ENCODE results near the gene CHST12. TPM values are rescaled to one million over a fixed set of nuclear protein-coding genes. Genes with fewer than 3 reads are reported as not detected.
"Not testable (repeated sequence)": the region's sequence is repeated elsewhere in the genome, so short reads cannot be mapped to it uniquely, and the experiment has no call there.

Gene CHST12
- total RNA-seq, 2 experiments from 2014 or later, result 49.5 to 51.1 TPM

DNA sequence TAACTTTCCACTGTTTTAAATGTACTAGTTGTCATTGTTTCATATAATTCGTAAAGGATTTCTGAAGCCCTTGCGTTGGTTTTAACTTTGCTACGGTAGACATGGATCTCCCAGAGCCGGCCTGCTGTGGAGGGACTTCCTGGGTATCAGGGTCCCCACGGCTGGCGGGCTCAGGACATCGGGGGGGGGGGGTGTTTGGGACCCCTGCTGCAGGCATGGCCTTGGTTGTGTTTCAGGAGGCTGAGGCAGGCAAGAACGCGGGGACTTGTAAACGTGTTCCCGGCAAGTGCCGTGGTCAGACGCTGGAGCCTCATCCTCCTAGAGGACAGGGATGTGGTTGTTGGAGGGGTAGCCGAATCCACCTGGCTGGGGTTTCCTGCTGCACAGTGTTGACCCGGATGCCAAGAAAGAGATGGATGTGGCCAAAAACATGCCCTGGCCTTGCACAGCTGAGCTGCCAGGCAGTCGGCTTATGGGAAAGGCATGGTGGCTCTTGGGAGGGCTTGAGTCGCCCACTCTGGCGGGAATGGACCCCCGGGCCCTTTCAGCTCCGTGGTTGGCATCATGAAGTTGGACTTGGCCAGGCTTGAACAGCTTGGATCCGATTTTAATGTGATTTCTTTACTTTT, 21.4 kb upstream of the CHST12 start:
- no peaks in the 10 kb centered on the region for H3K9me3 Mint-ChIP-seq

DNA sequence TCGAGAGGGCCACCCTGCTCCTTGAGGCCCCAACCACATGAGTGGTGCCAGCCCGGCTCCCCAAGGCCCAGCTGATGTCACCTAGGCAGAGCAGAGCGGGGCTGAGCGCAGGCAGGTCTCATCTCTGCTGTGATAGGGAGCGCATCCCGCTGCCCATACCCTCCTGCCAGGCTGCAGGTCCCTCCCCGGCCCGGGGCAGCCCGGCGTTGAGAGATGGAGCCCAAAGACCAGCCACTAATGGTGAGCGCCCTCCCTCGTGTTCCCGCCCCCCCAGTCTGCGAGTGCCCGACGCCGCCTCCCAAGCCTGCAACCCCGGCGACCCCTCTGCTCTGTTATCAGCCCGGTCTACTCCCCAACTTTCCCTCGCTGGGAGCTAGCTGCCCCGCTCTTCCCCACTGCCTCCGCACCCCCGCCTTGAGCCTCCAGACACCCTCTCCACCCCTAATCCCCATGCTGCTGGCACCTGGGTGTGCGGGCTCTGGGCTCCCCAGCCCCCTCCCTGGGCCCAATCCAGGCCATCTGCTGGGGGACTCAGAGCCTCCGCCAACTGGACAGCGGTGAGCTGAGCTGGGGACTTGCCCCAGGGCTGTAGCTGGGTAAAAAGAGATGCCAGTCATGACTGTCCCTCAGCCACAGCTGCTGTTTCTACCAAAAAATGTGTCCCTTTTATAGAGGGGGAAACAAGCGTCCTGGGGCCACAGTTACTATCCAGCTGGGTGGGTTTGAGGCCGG, 19.7 kb upstream of the CHST12 start:
- no peak for ATAC-seq (ENCODE audit: low read depth)
- H3K27ac Mint-ChIP-seq, result no peak overlapping the region
- no peaks in the 10 kb centered on the region for H3K4me1 Mint-ChIP-seq
- DNase-seq, result no peak
- no peaks in the 10 kb centered on the region for H3K9me3 Mint-ChIP-seq
- POLR2A ChIA-PET, result no interaction called here
- peaks cover 11% of the 10 kb centered on the region for H3K36me3 Mint-ChIP-seq
- no peak overlapping the region for H3K4me3 Mint-ChIP-seq
- no peaks in the 10 kb centered on the region for H3K27me3 Mint-ChIP-seq

More for the DNA sequence above, 21.4 kb upstream of the CHST12 start:
- Mint-ChIP-seq H3K27me3 (no peaks in the 10 kb centered on the region), H3K36me3 (peaks cover 20% of the 10 kb centered on the region), H3K27ac (no peak overlapping the region), H3K4me3 (no peak overlapping the region), H3K4me1 (peaks cover 4% of the 10 kb centered on the region)
- DNase-seq (no peak), ATAC-seq (ENCODE audit: low read depth) (no peak)
- POLR2A ChIA-PET, result interaction anchor here (0.7 kb wide), 1 partner anchor 65 kb away, joined by 4 read pairs; no protein-coding TSS in a partner anchor

DNA sequence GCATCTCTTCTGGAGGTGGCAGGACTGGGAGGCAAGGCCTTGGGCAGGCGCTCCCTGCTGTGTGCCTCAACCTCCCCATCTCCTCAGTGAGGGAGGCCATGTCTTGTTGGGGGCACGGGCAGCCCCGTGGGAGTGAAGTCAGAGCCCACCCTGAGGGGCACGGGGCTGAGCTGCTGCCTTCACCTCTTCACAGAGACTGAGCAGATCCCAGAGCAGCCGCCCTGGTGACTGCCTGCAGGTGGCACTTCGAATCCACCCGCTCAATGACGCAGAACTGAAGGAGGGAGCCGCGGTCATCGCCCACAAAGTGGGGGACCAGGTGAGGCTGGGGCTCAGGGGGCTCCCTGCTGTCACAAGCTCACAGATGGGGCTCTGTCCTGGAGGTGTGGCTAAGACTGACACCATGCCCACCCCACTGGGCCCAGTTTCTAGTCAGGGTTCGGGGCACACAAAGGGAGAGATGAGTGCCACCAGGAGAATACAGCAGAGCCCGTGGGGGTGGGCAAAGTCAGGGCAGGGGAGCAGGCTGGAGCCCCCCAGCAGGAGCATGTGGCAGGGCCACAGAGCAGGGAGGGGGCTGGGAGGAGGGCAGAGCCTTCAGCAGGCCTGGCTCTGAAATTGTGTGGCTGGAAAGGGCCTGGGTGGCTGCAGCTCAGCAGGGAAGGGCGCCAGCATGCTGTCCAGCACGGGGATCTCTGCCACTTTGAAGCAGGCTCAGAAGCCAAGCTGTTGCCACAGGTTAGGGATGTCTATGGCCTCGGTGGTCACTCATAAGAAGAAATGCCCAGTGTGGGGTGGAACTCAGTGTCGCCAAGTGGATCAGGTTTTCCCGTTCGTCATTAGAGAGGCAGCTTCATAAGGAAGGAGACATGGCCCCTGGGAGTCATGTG, 18.8 kb upstream of the CHST12 start:
- Mint-ChIP-seq H3K27me3 (no peaks in the 10 kb centered on the region), H3K9me3 (no peaks in the 10 kb centered on the region), H3K4me1 (no peaks in the 10 kb centered on the region), H3K36me3 (peaks cover 8% of the 10 kb centered on the region), H3K4me3 (no peak overlapping the region), H3K27ac (peak overlapping the region; percentile 38)
- POLR2A ChIA-PET, result interaction anchor here (0.8 kb wide), 1 partner anchor 30 kb away, joined by 3 read pairs; no protein-coding TSS in a partner anchor
- ATAC-seq (ENCODE audit: low read depth) (peak; percentile 11), DNase-seq (no peak)

DNA sequence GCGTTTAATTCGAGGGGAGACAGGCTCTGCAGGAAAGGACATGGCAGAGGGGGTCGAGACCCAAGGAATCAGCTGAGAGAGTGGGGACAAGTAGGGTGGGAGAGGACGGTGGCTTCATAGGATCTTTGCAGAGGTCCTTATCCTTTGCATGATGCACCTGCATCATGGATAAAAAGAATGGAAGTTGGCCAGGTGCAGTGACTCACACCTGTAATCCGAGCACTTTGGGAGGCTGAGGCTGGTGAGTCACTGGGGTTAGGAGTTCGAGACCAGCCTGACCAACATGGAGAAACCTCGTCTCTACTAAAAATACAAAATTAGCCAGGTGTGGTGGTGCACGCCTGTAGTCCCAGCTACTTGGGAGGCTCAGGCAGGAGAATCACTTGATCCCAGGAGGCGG, 17.3 kb upstream of the CHST12 start:
- H3K36me3 Mint-ChIP-seq; ATAC-seq (ENCODE audit: low read depth); H3K9me3 Mint-ChIP-seq; POLR2A ChIA-PET; DNase-seq; H3K27ac Mint-ChIP-seq; H3K4me1 Mint-ChIP-seq; H3K27me3 Mint-ChIP-seq; H3K4me3 Mint-ChIP-seq: not testable (repeated sequence)

DNA sequence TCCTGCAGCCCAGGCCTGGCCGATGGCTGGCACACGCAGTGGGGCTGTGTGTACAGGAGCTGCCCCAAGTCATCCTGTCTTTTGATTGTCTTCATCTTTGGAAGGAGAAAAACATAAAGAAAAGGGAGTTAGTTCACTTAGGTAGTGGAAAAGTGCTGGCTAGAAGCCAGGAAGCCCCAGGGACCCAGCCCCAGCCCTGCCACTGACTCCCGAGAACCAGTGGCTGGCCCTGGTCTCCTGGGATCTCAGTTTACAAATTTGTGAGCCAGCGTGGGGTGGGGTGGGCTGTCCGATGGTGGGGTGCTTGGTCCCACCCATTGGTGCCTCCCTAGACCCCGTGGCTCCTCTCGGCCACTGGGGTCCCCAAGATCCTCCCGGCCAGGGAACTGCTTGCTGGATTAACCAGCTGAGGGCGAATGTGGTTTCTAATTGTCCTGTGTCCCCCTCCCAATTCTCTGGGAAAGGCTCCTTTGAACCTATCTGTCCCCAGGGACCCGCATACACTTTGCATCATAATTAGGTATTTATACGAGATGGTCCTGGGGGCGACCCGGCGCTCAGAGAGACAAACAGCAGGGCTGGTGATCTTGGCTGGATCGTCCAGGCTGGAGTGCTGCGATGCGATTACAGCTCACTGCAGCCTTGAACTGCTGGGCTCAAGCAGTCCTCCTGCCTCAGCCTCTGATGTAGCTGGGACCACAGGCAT, 16.3 kb upstream of the CHST12 start:
- Mint-ChIP-seq H3K4me3 (no peak overlapping the region), H3K27ac (no peak overlapping the region), H3K9me3 (no peaks in the 10 kb centered on the region), H3K27me3 (no peaks in the 10 kb centered on the region), H3K36me3 (peaks cover 7% of the 10 kb centered on the region), H3K4me1 (no peaks in the 10 kb centered on the region)
- ATAC-seq (ENCODE audit: low read depth) (no peak), DNase-seq (no peak)
- POLR2A ChIA-PET, result interaction anchor here (0.6 kb wide), 1 partner anchor 40 kb away, joined by 3 read pairs; no protein-coding TSS in a partner anchor

DNA sequence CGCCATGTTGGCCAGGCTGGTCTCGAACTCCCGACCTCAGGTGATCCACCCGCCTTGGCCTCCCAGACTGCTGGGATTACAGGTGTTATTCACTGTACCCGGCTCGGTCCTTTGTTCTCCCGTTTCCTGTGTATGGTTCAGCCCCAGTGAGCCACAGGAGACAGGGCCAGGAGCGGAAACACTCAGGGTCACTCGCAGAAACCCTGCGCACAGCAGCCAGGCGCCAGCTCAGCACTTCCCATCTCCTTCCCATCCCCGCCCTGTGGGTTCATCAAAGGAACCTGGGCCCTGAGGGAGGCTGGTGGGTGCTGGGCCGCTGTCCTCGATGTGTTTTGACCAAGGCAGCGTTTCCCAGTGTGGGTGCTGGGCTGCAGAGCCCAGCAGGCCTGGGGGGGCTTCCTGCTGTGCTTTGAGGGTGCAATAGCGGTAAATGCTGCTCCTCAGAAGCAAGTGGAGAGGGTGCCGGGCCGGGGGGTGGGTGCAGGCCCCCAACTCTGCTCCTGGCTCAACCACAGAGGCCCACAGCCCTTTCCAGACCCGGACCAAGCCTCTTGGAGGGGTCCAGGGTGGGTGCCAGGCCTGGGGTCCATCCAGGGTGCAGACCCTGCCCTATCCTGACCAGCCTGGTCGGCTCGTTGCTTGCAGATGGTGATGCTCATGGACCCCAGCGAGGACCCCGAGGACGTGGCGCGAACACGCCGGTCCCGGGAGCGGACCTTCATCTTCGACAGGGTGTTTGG, 15.3 kb upstream of the CHST12 start:
- ATAC-seq (ENCODE audit: low read depth), result no peak
- no peak for DNase-seq
- Mint-ChIP-seq H3K9me3 (no peaks in the 10 kb centered on the region), H3K4me3 (no peak overlapping the region), H3K27me3 (no peaks in the 10 kb centered on the region), H3K4me1 (no peaks in the 10 kb centered on the region), H3K27ac (no peak overlapping the region), H3K36me3 (peaks cover 7% of the 10 kb centered on the region)
- POLR2A ChIA-PET, result no interaction called here

DNA sequence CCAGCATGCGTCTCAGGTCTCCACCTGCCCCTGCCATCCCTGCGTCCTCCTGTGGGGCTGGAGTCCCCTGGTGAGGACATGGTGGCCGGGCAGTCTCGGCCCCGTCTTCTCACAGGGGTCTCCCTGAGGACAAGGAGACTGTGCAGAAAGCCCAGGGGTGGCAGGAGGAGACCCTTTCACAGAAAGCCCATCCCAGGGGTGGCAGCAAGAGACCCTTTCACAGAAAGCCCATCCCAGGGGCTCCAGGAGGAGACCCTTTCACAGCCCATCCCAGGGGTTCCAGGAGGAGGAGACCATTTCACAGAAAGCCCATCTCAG, 14.8 kb upstream of the CHST12 start:
- Mint-ChIP-seq H3K36me3 (peaks cover 7% of the 10 kb centered on the region), H3K4me3 (no peak overlapping the region), H3K4me1 (no peaks in the 10 kb centered on the region), H3K27me3 (no peaks in the 10 kb centered on the region), H3K27ac (no peak overlapping the region), H3K9me3 (no peaks in the 10 kb centered on the region)
- DNase-seq (no peak), ATAC-seq (ENCODE audit: low read depth) (no peak)
- POLR2A ChIA-PET, result no interaction called here

DNA sequence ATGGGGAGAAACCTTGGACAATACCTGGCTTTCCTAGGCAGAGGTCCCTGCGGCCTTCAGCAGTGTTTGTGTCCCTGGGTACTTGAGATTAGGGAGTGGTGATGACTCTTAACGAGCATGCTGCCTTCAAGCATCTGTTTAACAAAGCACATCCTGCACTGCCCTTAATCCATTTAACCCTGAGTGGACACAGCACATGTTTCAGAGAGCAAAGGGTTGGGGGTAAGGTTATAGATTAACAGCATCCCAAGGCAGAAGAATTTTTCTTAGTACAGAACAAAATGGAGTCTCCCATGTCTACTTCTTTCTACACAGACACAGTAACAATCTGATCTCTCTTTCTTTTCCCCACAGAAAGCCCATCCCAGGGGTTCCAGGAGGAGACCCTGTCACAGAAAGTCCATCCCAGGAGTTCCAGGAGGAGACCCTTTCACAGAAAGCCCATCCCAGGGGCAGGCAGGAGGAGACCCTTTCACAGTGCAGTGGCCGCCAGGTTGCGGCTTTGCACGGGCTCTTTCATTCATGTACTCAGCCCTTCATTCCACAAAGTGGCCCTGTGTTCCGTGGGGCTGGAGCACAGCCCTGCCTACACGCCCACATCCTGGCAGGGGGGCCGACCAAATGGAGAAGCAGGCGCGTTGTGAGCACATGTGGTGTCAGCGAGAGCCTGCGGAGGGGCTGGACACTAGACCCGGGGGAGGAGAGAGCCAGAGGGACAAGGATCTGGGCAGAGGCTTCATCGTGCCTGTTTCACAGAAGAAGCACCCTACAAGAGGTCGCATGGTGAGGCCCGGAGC, 13.2 kb upstream of the CHST12 start:
- H3K36me3 Mint-ChIP-seq; ATAC-seq (ENCODE audit: low read depth); H3K9me3 Mint-ChIP-seq; H3K27me3 Mint-ChIP-seq; POLR2A ChIA-PET; DNase-seq; H3K27ac Mint-ChIP-seq; H3K4me3 Mint-ChIP-seq; H3K4me1 Mint-ChIP-seq: not testable (repeated sequence)

DNA sequence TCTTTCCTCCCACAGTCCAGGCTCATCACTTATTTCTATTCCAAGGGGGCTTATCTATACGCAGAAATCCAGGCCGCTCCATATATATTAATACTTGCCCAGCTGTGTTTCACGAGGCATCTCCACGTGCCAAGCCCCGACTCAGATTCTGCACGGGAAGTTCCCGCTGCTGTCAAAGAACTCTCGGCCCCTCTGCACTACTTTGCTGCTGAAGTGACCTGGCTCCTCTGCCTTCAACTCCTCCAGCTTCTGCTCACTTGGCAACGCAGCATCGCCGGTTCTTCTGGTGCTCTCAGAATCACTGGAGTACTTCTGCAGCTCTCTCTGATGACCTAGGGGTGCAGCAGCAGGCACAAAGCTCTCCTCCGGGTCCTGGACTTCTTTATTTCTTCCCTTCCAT, 9.7 kb upstream of the CHST12 start:
- POLR2A ChIA-PET, result interaction anchor here (1.0 to 1.4 kb wide), 2 partner anchors 9 to 11 kb away, joined by 3 to 4 read pairs; partner anchors contain the start of gene CHST12
- Mint-ChIP-seq H3K27me3 (no peaks in the 10 kb centered on the region), H3K27ac (no peak overlapping the region), H3K9me3 (peaks cover 2% of the 10 kb centered on the region), H3K4me1 (peaks cover 6% of the 10 kb centered on the region), H3K4me3 (no peak overlapping the region), H3K36me3 (peaks cover 7% of the 10 kb centered on the region)
- no peak for DNase-seq
- no peak for ATAC-seq (ENCODE audit: low read depth)

DNA sequence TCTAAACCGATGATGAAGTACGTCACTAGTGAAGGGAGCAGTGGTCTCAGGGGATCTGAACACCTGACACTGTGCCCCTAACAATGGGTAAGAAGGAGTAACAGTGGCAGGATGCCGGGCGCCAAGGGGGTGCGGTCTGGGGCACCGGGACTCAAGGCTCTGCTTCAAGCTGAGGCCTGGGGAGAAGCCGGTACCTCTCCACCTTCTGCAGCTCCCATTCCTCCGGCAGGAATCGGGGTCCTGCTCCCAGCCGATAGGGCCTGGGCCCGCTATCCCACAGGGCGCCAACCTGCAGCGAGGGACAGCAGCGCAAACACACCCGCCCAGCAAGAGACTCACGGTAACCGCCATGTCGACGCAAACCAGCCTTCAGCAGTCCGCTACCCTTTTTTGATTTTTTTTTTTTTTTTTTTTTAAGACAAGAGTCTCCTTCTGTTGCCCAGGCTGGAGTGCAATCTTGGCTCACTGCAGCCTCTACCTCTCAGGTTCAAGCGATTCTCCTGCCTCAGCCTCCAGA, 8.8 kb upstream of the CHST12 start:
- DNase-seq, result no peak
- Mint-ChIP-seq H3K36me3 (peaks cover 6% of the 10 kb centered on the region), H3K27me3 (no peaks in the 10 kb centered on the region), H3K4me3 (no peak overlapping the region), H3K9me3 (peaks cover 2% of the 10 kb centered on the region), H3K4me1 (peaks cover 11% of the 10 kb centered on the region), H3K27ac (no peak overlapping the region)
- POLR2A ChIA-PET, result interaction anchor here (0.8 kb wide), 1 partner anchor 29 kb away, joined by 4 read pairs; no protein-coding TSS in a partner anchor
- no peak for ATAC-seq (ENCODE audit: low read depth)

DNA sequence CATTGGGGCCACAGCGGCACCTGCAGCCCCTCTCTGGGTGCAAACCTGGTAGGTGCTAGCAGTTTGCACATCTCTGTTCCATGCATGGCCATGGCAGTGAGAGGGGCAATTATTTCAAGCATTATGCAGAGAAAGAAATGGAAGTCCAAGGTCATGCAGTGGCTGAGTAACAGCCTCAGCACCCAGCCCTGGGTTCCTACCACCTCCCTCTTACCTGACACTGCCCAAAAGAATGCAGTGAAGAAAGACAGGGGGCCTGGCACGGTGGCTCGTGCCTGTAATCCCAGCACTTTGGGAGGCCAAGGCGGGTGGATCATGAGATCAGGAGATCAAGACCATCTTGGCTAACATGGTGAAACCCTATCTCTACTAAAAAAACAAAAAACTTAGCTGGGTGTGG, 4.9 kb upstream of the CHST12 start:
- no peak overlapping the region for H3K4me3 Mint-ChIP-seq
- H3K4me1 Mint-ChIP-seq, result peaks cover 27% of the 10 kb centered on the region
- POLR2A ChIA-PET, result interaction anchor here (1.0 to 1.5 kb wide), 2 partner anchors 22 to 35 kb away, joined by 3 read pairs; no protein-coding TSS in a partner anchor
- H3K27ac Mint-ChIP-seq, result peak overlapping the region; percentile 41
- ATAC-seq (ENCODE audit: low read depth) (no peak), DNase-seq (no peak)
- no peaks in the 10 kb centered on the region for H3K27me3 Mint-ChIP-seq
- peaks cover 2% of the 10 kb centered on the region for H3K9me3 Mint-ChIP-seq
- peaks cover 2% of the 10 kb centered on the region for H3K36me3 Mint-ChIP-seq
